Breast epithelium (tissue), 4 donors: ENCODE measurements around the gene LRP3. TPM values are rescaled to one million over a fixed set of nuclear protein-coding genes. Genes with fewer than 3 reads are reported as not detected.

Source experiments
- DNase-seq, 2 donors: peaks; one replicate each; pipeline ENCODE4 v3.0.0-alpha.2; 2019; ENCODE audit warnings: low spot score in 2 of 2
- H3K27ac ChIP-seq, 2 donors: fragments of 200-600 bp; sonication (generic) in 1 of 2; one replicate each; pipeline ENCODE4 v1.5.1; 2016 to 2019; ENCODE audit warnings: mild to moderate bottlenecking in 1 of 2
- H3K27me3 ChIP-seq, 2 donors: fragments of 200-600 bp; sonication (generic) in 1 of 2; one replicate each; pipeline versions ENCODE4 v1.5.1 to v1.6.0; 2017 to 2019; ENCODE audit warnings: control low read depth in 1 of 2, mild to moderate bottlenecking in 1 of 2
- H3K36me3 ChIP-seq: fragments of 200-600 bp; one replicate; pipeline ENCODE4 v1.5.1; 2019
- H3K4me1 ChIP-seq, 2 donors: fragments of 200-600 bp; sonication (generic); one replicate each; pipeline ENCODE4 v1.5.1; 2016 to 2019; ENCODE audit warnings: control low read depth in 1 of 2
- H3K4me3 ChIP-seq, 3 donors: fragments of 200-600 bp; sonication (generic); 1 replicate in 2 of 3; 2 replicates in 1 of 3; pipeline ENCODE4 v1.5.1; 2016 to 2019; ENCODE audit warnings: mild to moderate bottlenecking in 3 of 3, moderate library complexity in 2 of 3
- H3K9me3 ChIP-seq, 2 donors: fragments of 200-600 bp; sonication (generic) in 1 of 2; one replicate each; pipeline ENCODE4 v1.5.1; 2016 to 2019; ENCODE audit warnings: control low read depth in 1 of 2
- POLR2A ChIP-seq: fragments of 450-650 bp; IDR thresholded peaks from one replicate; pipeline ENCODE4 v1.6.1; 2016; ENCODE audit warnings: antibody characterized with exemption, mild to moderate bottlenecking, moderate library complexity
- POLR2AphosphoS5 ChIP-seq, 3 donors: sonication (generic); formaldehyde crosslinking; IDR thresholded peaks; one replicate each; pipeline ENCODE4 v1.6.1; 2017; ENCODE audit warnings: antibody characterized with exemption in 3 of 3
- intact Hi-C: fragments of 100-400 bp; cut with DNase I; formaldehyde crosslinking; loops from one replicate; pipeline ENCODE4 v1.15.1; 2023; ENCODE audit warnings: low total_unique reads
- total RNA-seq, 3 donors: library from RNA; depleted of rRNA; stranded (reverse); fragments of >200 nt; gene quantifications; one replicate each; pipeline ENCODE4 v1.1.0, GENCODE V29; 2016
- TF ChIP-seq, protein P1 (sequence below), 3 donors: fragments of 450-650 bp; IDR thresholded peaks; one replicate each; pipeline ENCODE4 v1.5.1; 2016 to 2017; ENCODE audit warnings: antibody characterized with exemption in 3 of 3, mild to moderate bottlenecking in 3 of 3, moderate library complexity in 3 of 3

The LRP3 gene
- total RNA-seq, 3 donors from 2014 or later, result 15.1 to 29.5 (median 23.8) TPM

DNA sequence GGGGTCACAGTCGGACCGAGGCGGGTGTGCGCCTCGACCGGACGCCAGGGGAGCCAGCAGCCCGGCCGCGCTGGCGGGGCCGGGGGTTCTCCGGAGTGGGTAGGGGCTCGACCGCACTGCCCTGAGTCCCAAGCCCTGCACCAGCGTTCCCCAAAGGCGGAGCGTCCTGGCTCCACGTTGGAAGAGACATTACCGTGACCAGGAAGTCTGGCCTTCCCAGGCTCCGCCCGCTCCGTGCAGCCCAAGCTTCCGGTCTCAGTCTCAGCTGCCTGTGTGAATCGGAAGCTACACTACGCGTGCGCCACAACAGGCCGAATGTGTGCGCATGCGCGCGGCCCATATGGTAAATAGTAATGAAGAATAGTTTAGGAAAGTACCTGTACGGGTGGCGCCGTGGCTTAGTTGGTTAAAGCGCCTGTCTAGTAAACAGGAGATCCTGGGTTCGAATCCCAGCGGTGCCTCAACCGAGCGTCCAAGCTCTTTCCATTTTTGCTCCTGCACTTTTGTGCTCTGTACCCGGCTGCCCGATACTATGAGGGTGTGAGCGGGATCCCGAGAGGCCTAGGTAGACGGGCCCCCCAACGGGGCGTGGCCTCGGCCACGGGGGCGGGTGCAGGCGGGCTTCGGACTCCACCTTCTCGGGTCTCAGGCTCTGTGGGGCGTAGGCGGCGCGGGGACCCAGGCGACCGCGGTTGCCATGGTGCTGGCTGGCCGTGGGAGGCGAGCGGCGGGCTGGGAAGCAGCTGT is 17.3 kb upstream of the LRP3 start:
- H3K4me3 ChIP-seq, result peak overlapping the region; percentile 65 to 89 (median 85)
- no peaks in the 10 kb centered on the region for H3K9me3 ChIP-seq
- TF ChIP-seq, protein P1, sequence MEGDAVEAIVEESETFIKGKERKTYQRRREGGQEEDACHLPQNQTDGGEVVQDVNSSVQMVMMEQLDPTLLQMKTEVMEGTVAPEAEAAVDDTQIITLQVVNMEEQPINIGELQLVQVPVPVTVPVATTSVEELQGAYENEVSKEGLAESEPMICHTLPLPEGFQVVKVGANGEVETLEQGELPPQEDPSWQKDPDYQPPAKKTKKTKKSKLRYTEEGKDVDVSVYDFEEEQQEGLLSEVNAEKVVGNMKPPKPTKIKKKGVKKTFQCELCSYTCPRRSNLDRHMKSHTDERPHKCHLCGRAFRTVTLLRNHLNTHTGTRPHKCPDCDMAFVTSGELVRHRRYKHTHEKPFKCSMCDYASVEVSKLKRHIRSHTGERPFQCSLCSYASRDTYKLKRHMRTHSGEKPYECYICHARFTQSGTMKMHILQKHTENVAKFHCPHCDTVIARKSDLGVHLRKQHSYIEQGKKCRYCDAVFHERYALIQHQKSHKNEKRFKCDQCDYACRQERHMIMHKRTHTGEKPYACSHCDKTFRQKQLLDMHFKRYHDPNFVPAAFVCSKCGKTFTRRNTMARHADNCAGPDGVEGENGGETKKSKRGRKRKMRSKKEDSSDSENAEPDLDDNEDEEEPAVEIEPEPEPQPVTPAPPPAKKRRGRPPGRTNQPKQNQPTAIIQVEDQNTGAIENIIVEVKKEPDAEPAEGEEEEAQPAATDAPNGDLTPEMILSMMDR (IDR thresholded peaks at IDR 0.05), result peak in 2 of 3 donors; percentile 5 to 23
- TF ChIP-seq POLR2AphosphoS5 (IDR thresholded peaks at IDR 0.05), result peak; percentile 71 to 90 (median 76)
- peak; percentile 69 for TF ChIP-seq POLR2A
- H3K4me1 ChIP-seq, result peaks cover 0 to 7% of the 10 kb centered on the region in 2 donors
- peak; percentile 95 to 98 for DNase-seq
- no peaks in the 10 kb centered on the region for H3K27me3 ChIP-seq
- no peaks in the 10 kb centered on the region for H3K36me3 ChIP-seq
- H3K27ac ChIP-seq, result peak overlapping the region; percentile 95
- intact Hi-C loops, result loop anchor here (10.0 kb wide), 1 partner anchor 1838 kb away; no protein-coding TSS in a partner anchor

DNA sequence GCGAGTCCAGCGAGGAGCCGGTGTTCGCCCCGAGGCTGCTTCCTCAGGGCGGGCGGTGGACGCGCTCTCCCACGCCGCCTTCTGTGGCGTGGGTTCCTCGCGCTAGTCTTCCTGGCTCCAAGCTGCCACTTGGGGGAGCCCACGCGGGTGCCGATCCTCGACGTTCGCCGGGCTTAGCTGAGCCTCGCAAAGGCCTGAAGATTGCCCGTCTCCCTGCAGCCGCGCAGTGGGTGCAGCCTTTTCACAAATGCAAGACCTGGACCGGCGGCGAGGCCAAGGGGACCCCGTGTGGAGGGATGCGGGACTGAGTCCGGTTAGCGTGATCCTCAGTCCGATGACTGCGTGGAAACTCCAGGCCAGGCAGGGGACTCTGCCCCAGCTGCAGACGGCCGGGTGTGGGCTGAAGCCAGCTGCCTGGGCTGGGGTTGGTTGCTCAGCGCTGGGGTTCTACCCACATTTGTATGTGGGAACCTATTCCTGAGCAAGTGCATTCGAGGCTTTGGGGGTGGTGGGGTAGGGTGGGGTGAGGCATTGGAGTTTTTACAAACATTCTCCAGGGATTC is 16.6 kb upstream of the LRP3 start:
- DNase-seq, result peak in 1 of 2 donors; percentile 70
- Histone ChIP-seq H3K27ac (peak overlapping the region; percentile 95), H3K4me3 (peak overlapping the region; percentile 65 to 89 (median 85)), H3K27me3 (no peaks in the 10 kb centered on the region), H3K4me1 (peaks cover 0 to 7% of the 10 kb centered on the region in 2 donors), H3K9me3 (no peaks in the 10 kb centered on the region), H3K36me3 (no peaks in the 10 kb centered on the region)
- intact Hi-C loops, result loop anchor here (10.0 kb wide), 1 partner anchor 1837 kb away; no protein-coding TSS in a partner anchor
- TF ChIP-seq, protein P1 (IDR thresholded peaks at IDR 0.05), result peak in 2 of 3 donors; percentile 46 to 47
- no peak for TF ChIP-seq POLR2A
- TF ChIP-seq POLR2AphosphoS5 (IDR thresholded peaks at IDR 0.05), result no peak

DNA sequence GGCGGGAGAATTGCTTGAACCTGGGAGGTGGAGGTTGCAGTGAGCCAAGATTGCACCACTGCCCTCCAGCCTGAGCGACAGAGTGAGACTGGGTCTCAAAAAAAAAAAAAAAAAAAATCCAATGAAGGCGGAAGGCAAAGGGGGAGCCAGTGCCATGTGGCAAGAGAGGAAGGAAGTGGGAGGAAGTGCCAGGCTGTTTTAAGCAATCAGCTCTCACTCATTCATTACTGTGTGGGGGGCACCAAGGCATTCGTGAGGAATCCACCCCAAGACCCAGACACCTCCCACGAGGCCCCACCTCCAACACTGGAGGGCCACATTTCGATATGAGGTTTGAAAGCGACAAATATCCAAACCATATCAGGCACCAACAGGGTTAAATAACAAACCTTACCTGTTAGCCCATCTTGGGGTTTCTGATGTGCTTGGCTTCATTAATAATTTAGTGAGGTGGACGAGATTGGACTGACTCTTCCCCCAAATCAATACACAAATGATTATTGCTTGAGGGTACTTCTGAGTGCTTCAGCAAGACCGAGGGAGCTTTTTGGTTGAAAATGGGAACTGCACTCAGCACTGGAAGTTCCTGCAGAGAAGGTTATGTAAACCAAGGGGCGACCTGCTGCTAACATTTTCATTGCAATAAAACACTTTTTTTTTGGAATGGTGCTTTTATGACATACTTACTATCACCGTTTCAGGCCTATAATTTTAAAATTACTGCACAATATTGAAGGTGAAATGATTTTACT is 7.5 kb upstream of the LRP3 start:
- DNase-seq, result no peak
- Histone ChIP-seq H3K4me1 (no peaks in the 10 kb centered on the region), H3K4me3 (no peak overlapping the region), H3K27me3 (no peaks in the 10 kb centered on the region), H3K36me3 (no peaks in the 10 kb centered on the region), H3K27ac (no peak overlapping the region), H3K9me3 (no peaks in the 10 kb centered on the region)
- TF ChIP-seq, protein P1 (IDR thresholded peaks at IDR 0.05), result no peak
- TF ChIP-seq POLR2AphosphoS5 (IDR thresholded peaks at IDR 0.05) (no peak), POLR2A (no peak)
- intact Hi-C loops, result no loop called here

DNA sequence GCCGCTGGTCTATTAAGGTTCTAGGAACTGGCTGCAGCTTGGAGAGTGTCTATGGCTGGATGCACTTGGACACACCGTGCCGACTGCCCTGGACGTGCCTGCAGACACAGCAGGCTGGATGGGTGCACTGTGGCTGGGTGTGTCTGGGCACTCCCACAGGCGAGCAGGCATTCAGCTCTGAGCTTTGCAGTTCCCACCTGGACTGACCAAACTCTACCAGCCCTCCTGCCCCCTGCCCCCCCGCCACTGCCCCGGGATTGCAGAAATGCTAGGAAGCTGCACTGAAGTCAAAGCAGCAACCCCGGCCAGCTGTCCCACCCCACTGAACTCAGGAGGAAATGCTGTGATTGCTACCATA is 7.0 kb upstream of the LRP3 start:
- TF ChIP-seq POLR2AphosphoS5 (IDR thresholded peaks at IDR 0.05) (no peak), POLR2A (no peak)
- TF ChIP-seq, protein P1 (IDR thresholded peaks at IDR 0.05), result no peak
- intact Hi-C loops, result no loop called here
- Histone ChIP-seq H3K27ac (no peak overlapping the region), H3K9me3 (no peaks in the 10 kb centered on the region), H3K4me3 (no peak overlapping the region), H3K27me3 (no peaks in the 10 kb centered on the region), H3K36me3 (no peaks in the 10 kb centered on the region), H3K4me1 (no peaks in the 10 kb centered on the region)
- no peak for DNase-seq
